Stimulated activated naive CD8-positive, alpha-beta T cell treated with anti-CD3 and anti-CD28 coated beads, Interleukin-15, amount 100 ng/mL, for 72 hours (primary cell): ENCODE data around the gene PRR5.

Experiments
- ATAC-seq: fragments of 150-1000 bp; cut with Tn5 transposase; 2 replicates; pipeline ENCODE4 v1.10.0; 2021; ENCODE audit warnings: mild to moderate bottlenecking, moderate library complexity
- DNase-seq, 2 donors: peaks; one replicate each; pipeline ENCODE4 v3.0.0; 2021 to 2022
- H3K27ac Mint-ChIP-seq, 2 donors: one replicate each; pipeline ENCODE4 v1.8.0; 2022; ENCODE audit warnings: mild to moderate bottlenecking in 2 of 2, mixed read lengths in 2 of 2, moderate library complexity in 2 of 2
- H3K27me3 Mint-ChIP-seq: one replicate; pipeline ENCODE4 v1.8.0; 2022; ENCODE audit warnings: mixed read lengths
- H3K4me1 Mint-ChIP-seq: one replicate; pipeline ENCODE4 v1.8.0; 2022; ENCODE audit warnings: mild to moderate bottlenecking, mixed read lengths
- H3K4me3 Mint-ChIP-seq, 2 donors: one replicate each; pipeline ENCODE4 v1.8.0; 2022; ENCODE audit warnings: mild to moderate bottlenecking in 2 of 2, mixed read lengths in 2 of 2, moderate library complexity in 1 of 2
- H3K9me3 Mint-ChIP-seq, 2 donors: one replicate each; pipeline ENCODE4 v1.8.0; 2022; ENCODE audit warnings: mixed read lengths in 2 of 2

Gene PRR5

DNA sequence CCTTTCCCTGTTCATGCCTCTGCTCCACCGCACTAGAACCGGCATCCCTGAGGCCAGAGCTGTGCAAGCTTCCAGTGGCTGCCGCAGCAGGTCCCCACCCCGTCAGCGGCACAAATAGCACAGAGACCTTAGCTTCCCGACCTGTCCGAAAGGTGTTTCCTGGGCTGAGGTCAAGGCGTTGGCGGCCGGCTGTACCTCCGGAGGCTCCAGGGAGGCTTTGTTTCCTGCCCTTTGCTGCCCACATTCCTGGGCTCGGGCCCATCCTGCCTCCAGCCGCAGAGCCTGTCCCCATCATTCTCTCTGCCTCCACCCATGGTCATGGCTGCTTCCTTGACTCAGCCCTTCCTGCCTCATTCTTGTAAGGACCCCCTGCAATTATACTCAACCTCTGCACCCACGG is 81.6 kb downstream of the PRR5 start:
- no peak for ATAC-seq
- Mint-ChIP-seq H3K4me1 (no peaks in the 10 kb centered on the region), H3K4me3 (no peak overlapping the region), H3K27ac (no peak overlapping the region), H3K27me3 (peaks cover 8% of the 10 kb centered on the region), H3K9me3 (no peaks in the 10 kb centered on the region)
- DNase-seq, result no peak

DNA sequence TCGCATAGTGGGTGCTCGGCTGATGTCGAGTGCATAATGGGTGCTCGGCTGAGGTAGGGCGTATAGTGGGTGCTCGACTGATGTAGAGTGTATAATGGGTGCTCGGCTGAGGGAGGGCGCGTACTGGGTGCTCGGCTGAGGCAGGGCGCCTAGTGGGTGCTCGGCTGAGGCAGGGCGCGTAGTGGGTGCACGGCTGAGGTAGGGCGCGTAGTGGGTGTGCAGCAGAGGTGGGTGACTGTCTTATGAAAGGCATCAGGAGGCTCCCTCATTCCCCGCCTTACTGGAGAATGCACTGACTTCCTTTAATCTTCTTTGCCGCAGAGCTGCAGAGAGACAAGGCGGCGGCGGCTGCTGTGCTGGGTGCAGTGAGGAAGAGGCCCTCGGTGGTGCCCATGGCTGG is 84.1 kb downstream of the PRR5 start:
- Mint-ChIP-seq H3K27me3 (peaks cover 8% of the 10 kb centered on the region), H3K4me1 (no peaks in the 10 kb centered on the region), H3K27ac (no peak overlapping the region), H3K4me3 (no peak overlapping the region), H3K9me3 (no peaks in the 10 kb centered on the region)
- DNase-seq (no peak), ATAC-seq (no peak)

DNA sequence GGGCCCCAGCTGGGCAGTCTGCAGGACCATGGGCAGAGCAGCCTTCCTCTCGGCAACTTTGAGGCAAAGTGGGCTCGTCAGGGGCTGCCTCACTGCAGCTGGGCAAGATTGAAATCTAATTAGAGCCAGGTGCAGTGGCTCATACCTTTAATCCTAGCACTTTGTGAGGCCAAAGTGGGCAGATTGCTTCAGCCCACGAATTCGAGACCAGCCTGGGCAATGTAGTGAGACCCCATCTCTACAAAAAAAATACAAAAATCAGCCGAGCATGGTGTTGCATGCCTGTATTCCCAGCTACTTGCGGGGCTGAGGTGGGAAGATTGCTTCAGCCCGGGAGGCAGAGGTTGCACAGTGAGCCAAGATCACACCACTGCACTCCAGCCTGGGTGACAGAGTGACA is 84.6 kb downstream of the PRR5 start:
- ATAC-seq (no peak), DNase-seq (no peak)
- H3K27ac Mint-ChIP-seq, result no peak overlapping the region
- H3K27me3 Mint-ChIP-seq, result peaks cover 8% of the 10 kb centered on the region
- no peaks in the 10 kb centered on the region for H3K9me3 Mint-ChIP-seq
- H3K4me1 Mint-ChIP-seq, result no peaks in the 10 kb centered on the region
- no peak overlapping the region for H3K4me3 Mint-ChIP-seq
